Measurements from ENCODE around the gene SERPINA4. TPM values are rescaled to one million over a fixed set of nuclear protein-coding genes. Genes with fewer than 3 reads are reported as not detected.

The SERPINA4 gene, protein sequence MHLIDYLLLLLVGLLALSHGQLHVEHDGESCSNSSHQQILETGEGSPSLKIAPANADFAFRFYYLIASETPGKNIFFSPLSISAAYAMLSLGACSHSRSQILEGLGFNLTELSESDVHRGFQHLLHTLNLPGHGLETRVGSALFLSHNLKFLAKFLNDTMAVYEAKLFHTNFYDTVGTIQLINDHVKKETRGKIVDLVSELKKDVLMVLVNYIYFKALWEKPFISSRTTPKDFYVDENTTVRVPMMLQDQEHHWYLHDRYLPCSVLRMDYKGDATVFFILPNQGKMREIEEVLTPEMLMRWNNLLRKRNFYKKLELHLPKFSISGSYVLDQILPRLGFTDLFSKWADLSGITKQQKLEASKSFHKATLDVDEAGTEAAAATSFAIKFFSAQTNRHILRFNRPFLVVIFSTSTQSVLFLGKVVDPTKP
- 10 to 100 TPM in 1 of 3 donors, 1 to 10 TPM in 1, not detected in 1; 1.1 to 76.1 TPM for polyA plus RNA-seq

DNA sequence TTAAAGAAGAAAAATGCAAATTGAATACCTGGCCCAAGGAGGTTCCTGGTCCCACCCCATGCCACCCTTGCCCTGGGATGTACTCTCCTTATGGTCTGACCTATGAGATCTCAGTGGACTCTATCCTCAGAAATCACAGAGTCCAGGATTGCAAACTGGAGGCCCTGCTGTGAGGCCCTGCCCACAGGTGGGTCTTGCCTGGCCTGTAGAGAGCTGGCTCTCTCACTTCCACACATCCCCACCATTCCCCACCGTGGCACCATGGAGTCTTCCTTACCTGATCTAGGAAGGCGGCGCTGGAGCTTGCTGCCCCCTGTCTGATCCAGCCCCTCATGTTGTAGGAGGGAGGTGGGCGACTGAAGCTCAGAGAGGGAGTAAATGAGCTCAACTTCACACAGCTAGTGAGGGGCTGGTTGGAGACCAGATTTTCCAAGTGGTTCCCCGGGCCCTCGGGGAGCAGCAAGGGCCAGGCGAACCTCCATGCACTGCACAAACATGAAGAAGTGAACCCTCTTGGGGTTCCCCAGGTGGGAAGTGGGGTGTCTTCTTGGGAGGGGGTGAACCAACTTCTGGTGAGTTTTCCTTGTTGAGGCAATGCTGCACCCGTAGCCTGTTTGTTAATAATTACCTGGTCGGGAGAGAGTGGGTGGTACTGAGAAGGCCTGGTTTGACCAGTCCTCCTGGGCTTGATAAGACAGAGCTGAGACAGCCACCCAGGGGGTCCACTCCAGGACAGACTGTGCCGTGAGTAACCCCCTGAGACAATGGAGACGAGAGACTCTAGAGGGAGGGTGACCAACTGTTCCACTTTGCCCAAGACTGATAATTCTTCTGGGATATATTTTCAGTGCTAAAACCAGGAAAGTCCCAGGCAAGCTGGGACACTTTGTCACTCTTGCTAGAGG lies at the start of gene SERPINA4:
SERPINA4 (plus strand) TSS at position 692 of the 905 bp plus-strand sequence. CDS start 2,041 bp downstream, outside the sequence.
- WGBS, 3 donors, result 63 to 86% (median 85%) methylated on average over 11 of the region's 11 CpGs
- no peak within 1 kb of the TSS for H3K27ac ChIP-seq (ENCODE audit: low read depth, low read length)

DNA sequence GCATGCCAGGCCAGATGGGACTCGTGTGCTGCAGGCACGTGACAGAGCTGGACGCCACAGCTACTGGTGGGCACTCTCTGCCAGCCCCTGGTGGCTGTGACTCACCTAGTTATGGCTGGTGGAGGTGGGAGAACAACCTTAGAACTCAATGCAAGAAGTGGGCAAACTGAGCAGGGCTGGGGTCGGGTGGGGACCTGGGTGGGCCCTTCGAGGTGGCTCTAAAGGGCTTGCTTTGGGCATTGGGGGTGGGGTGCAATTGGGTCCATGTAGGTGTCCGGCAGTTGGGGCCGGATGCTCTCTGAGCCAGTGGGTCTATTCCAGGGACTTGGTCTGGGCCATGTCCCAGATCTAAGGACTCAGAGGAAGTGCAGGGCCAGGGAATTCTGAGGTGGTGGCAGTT lies 46.9 kb upstream of the SERPINA4 start:
- 69 to 87% (median 78%) methylated on average over 7 of the region's 7 CpGs for WGBS, 3 donors
- H3K27ac ChIP-seq (ENCODE audit: low read depth, low read length), result no peak overlapping the region

DNA sequence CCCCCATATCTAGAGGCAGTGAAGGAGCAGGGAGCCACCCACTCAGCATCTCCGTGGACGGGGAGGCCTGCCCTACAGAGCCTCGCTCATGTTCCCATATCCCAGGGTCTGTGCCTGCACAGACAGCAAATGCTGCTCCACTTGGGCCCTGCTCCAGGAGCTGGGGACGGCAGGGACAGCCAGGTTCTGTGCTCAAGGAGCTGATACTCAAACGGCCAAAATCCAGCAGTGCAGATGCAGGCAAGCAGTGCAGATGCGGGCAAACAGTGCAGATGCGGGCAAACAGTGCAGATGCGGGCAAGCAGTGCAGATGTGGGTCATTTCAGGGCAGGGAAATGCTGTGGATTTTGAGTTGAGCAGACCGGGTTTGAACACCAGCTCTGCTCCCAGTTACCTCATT lies 45.8 kb upstream of the SERPINA4 start:
- 79 to 85% (median 83%) methylated on average over 9 of the region's 9 CpGs for WGBS, 3 donors
- no peak overlapping the region for H3K27ac ChIP-seq (ENCODE audit: low read depth, low read length)

DNA sequence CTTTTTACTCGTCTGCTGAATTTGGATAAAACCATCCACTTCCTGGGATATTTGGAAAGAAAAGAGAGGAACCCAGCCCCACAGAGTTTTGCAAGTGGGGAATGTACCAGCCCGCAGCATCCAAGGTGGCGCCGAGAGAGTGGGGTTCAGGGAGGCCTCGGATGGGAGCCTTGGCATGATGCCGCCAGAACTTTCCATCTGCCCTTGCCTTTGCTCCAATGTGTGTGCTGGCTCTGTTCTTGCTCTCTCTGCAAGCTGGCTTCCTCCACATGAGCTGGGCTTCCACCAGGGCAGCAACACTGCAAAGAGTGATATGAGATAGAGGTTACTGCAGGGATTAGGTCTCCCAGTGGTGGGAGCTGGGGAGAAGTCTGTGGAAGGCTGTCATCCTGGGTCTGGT lies 45.4 kb upstream of the SERPINA4 start:
- WGBS, 3 donors, result 78 to 90% (median 87%) methylated on average over 6 of the region's 6 CpGs
- no peak overlapping the region for H3K27ac ChIP-seq (ENCODE audit: low read depth, low read length)

DNA sequence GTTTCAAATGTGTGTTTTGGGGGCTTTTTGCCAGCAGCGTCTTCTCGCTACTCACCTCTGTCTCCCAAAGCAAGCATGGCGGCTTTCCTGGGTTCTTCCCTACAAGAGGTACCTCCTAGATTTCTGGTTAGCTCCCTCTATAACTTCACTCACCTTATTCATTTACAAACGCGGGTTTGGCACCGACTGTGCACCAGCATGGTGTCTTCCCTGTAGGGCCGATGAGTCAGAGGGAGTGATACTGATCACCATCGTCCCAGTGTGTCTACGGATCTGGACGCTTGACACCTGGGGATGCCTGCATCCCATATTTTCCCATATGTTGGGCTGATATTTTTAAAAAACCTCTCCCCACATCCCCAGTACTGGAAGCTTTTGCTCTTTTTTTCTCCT lies 44.0 kb upstream of the SERPINA4 start:
- no peak overlapping the region for H3K27ac ChIP-seq (ENCODE audit: low read depth, low read length)
- WGBS, 3 donors, result 66 to 68% (median 67%) methylated on average over 10 of the region's 10 CpGs

DNA sequence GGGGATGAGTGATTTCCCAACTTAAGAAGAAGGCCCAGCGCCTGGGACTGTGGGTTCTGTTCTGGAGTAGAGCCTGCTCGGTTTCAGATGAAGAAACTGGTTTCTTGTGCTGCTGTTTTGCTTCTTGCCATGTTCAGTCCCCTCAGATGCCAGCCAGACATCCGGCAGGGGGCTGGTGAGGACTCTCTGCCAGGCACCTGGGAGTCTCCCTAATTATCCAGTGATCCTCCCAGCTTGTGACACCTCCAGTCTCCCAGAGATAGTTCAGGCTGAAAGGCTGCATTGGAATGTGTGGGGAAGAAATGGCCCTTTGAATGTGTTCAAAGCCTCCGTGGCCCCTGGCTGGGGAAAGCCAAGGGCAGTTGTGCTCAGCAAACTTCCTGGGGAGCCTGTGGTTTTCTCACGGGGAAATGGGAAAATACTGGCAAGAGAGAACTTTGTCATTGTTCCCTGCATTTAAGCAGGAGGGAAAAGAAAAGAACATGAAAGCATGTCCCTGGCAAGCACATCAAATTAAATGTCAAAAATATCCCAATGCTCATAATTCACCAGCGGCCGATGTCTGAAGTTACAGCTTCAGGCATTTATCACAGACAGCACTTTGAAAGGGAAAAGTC lies 43.5 kb upstream of the SERPINA4 start:
- 35 to 44% (median 42%) methylated on average over 7 of the region's 7 CpGs for WGBS, 3 donors
- no peak overlapping the region for H3K27ac ChIP-seq (ENCODE audit: low read depth, low read length)

DNA sequence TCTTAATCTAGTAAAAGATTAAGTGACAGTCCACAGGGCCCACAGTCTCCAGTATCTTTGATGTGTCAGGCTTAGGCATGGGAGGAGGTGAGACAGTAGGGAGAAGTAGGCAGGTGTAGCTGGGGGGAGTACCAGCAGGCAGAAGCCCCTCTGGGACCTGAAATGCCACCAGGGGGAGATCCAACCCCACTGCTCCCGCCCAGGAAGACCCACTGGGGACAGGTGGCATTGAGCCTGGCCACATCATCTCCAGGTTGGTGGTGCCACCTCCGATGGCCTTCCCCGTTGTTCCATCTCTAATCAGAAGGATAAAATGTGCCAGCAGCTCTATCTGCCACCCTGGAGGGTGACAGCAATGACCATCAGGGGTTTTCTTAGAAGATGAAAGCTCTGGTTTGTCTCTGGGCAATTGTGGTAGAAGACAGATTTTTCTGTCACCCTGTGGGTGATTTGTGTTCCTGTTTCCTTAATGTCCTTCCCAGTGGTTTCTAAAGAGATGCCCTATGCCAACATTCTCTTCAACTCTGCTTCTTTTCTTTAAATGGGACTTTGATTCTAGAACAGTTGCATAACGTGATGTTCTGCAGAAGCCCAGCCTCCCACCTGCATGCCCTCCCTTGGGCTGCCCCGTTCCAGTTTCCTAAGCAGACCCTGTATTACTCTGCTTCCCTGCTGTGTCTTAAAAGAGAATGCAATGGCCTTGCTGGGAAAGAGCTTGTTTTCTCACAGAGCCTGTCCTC lies 39.7 kb upstream of the SERPINA4 start:
- H3K27ac ChIP-seq (ENCODE audit: low read depth, low read length), result no peak overlapping the region
- WGBS, 3 donors, result 49 to 57% (median 53%) methylated on average over 5 of the region's 5 CpGs

DNA sequence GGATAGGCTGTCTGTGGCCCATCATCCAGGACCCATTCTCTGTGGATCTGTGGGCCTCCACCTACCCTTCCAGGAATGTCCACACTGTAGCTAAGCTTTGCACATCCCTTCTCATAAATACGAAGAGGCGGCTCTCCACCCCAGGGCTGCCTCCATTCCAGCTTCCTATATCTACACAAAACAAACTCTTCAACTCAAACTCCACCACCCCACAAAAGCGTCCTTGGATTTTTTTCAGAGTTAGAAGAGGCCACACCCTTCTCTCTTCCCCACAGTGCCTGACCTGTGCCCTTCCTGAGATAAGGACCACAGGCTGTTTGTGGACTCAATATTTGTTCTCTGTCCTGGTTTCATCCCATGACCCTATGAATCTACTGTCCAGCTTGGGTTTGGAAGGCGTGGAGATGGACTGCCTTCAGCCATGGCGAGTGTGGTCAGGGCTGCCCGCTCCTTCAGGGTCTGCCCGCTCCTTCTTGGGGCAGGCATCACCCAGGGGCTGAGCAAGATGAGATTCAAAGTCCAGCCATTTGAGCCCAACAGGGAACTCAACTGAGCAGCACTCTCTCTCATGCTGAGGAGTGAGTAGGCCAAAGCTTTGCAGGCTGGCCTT lies 39.0 kb upstream of the SERPINA4 start:
- 84 to 89% (median 85%) methylated on average over 7 of the region's 7 CpGs for WGBS, 3 donors

DNA sequence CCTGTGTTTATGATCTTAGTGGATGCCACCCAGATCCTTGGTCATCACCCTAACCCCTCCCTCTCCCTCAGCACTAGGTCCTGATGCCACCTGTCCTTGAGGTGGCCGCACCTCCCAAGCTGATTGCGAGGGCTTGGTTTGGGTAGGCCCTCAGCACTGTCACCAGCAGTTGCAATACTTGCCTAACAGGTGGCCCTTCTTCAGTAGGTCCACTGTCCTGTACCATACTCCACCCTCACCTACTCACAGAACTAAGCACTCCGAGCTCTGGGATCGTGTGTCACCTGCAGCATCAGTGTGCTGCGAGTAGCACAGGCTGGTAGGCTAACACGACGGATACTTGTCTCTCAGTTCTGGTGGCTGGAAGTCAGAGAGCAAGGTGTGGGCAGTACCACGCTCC lies 38.0 kb upstream of the SERPINA4 start:
- 89% methylated on average over 8 of the region's 8 CpGs for WGBS, 3 donors
- H3K27ac ChIP-seq (ENCODE audit: low read depth, low read length), result no peak overlapping the region

More for the DNA sequence above, 39.0 kb upstream of the SERPINA4 start:
- no peak overlapping the region for H3K27ac ChIP-seq (ENCODE audit: low read depth, low read length)

DNA sequence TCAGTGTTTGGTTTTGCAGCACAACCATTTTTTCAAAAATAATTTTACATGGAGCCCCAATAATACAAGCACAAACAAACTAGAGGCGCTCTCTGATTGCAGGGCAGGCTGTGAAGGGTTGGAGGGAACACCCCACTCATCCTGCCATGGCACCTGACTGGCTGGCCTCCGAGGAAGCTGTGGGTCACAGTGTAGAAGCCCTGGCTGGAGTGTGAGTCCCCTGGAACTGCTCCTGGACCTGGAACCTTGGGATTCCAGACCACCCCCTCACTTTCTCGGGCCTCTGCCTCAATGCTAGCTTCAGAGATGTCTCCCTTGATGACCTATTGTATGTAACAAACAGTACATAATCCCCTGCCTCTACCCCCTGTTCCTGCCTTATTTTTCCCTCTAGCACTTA lies 37.1 kb upstream of the SERPINA4 start:
- no peak overlapping the region for H3K27ac ChIP-seq (ENCODE audit: low read depth, low read length)
- 64 to 77% (median 76%) methylated on average over 3 of the region's 3 CpGs for WGBS, 3 donors

DNA sequence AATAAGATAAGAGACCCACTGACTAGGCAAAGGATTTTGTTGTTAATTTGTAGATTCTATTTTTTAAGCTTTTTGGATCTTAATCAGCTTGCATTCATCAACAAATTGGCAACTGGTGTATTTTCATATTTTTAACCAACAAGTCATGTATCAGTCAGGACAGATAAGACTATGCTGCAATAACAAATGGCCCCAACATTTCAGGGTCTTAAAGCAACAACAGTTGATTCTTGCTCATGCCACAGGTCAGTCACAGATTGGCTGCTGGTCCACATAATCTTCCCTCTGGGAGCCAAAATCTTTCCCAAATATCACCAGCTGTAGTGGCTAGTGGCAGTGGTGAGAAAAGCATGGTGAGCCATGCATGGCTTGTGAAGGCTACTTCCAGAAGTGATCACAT lies 30.1 kb upstream of the SERPINA4 start:
- H3K27ac ChIP-seq (ENCODE audit: low read depth, low read length), result no peak overlapping the region

DNA sequence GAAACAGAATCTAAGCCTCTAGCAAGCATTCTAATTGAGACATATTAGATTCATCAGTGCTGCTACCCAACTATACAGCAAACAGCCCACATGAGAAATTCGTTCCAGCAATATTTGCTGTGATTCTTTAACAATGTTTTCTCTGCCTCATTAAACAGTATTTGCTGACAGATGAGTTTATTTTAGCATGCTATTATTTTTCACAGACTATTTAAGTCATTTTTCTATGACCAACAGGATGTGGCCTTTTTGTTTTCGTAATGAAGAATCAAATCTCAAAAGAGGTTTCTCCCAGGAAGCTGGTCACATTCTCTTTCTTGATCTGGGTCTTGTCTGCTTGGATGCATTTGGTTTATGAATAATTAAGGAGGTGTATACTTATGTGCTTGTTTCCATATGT lies 28.8 kb upstream of the SERPINA4 start:
- 42 to 54% (median 44%) methylated on average over 2 of the region's 2 CpGs for WGBS, 3 donors
- no peak overlapping the region for H3K27ac ChIP-seq (ENCODE audit: low read depth, low read length)

DNA sequence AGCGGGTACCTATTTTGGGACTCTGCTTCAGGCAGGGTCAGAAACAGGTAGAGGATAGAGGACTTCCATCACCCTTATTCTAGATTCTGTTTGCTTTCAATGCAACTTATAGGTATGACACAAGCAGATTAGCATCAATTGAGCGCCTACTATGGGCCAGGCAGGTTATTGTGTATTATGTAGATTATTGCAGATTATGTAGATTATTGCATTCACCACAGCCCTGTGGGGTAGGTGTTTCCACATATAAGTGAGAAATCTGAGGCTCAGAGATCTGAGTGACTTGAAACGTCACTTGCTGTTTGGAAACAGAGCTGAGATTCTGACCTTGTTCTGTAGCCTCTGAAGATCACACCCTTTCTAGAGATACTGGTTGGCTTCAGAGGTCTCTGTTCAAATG lies 25.7 kb upstream of the SERPINA4 start:
- no peak overlapping the region for H3K27ac ChIP-seq (ENCODE audit: low read depth, low read length)
- WGBS, 3 donors, result 71 to 83% (median 73%) methylated on average over 3 of the region's 3 CpGs

DNA sequence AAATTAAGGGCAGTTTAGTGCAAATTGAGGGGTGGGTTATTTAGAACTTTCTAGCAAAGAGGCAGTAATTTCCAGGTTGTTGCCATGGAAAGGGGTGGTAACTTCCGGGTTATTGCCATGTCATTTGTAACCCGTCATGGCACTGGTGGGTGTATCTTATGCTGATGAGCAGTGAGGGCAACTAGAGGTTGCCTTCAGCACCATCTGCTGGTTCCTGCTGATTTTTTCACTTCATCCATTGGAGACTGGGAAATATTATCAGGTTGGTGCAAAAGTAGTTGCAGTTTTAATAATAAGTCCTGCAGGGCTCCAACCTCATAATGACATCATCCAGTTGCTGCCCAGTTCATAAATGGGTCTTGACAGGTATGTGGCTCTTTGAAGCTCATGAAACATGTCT lies 24.4 kb upstream of the SERPINA4 start:
- 45 to 65% (median 56%) methylated on average over 2 of the region's 2 CpGs for WGBS, 3 donors
- no peak overlapping the region for H3K27ac ChIP-seq (ENCODE audit: low read depth, low read length)

DNA sequence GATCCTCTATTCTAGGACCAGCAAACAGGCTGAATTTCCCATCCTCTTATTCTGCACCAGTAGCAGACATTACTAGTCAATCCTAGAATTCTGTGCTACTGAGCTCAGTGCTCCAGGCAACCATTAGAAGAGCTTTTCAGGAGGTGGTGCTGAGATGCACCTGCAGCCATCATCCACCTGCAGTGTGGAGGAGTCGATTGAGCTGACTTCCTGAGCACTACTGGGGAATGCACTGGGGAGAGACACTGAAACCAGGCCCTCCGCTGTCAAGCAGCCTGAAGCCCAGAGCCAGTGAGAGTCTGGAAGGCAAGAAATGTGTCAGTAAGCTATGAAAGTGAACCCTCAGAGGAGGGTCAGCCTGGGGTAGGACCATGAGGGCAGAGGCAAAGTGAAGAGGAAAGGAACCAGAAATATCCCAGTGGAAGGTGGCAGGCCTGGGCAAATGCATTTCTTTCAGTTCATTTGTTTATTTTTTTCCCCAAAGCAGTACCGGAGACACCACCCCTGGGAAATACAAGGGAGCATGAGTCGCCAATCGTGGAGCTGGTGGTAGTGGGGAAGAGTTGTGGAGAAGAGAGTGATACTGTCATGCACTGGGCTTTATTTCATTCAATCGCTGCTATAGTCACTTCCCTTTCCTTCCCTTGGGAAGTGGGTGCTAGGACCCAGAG lies 23.0 kb upstream of the SERPINA4 start:
- H3K27ac ChIP-seq (ENCODE audit: low read depth, low read length), result no peak overlapping the region
- WGBS, 3 donors, result 72 to 89% (median 81%) methylated on average over 6 of the region's 6 CpGs

DNA sequence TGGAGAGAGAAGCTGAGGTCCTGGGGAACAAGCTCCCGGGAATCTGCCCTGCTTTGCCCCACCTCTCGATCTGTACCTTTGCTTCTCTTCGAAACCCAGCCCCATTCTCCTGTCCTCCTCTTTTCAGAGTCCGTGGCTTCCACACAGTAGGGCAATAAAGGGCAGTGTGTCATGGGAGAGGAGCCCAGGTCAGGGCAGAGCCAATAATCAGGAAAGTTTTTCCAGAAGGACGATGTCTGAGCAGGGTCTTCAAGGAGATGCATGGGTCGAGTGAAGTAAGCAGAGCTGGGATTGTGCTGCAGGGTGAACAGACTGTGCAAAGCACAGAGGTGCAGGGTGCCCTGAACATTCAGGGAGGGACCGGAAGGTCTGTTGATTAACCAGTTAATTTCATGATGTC lies 22.1 kb upstream of the SERPINA4 start:
- H3K27ac ChIP-seq (ENCODE audit: low read depth, low read length), result no peak overlapping the region
- WGBS, 3 donors, result 78 to 81% (median 79%) methylated on average over 7 of the region's 7 CpGs

DNA sequence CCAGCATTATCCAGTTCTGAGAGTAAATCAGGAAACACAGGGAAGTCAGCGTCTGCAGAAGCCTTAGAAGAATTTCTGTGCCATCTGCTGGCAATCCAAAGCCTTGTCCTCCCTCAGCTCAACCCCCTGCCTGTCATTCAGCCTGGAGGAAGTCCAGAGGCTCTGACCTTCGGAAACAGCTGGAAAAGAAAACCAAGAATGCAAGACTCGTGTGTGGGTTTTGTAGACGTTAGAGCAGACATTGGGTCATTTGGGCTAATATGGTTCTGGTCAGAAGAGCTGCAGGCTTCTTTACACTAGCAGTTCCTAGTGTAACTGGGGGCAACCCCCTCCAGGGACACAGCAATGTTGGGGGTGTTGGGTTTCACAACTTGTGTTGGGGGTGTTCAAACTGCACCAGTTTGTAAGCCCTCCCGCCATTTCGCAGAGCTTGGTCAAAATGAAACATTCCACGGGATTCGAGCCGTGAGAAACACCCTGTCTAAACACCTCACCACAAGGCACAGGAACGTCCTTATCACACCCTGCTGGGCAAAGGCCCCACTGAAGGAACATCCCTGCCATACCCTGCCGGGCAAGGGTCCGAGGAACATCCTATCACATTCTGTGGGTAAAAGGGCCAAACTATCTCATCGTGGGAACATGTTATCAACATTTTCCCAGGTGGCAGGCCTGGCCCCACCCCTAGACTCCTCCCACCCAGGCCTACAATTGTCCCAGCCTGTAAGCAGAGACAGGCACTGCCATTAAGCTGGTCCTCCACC lies 21.0 kb upstream of the SERPINA4 start:
- 28 to 39% (median 33%) methylated on average over 13 of the region's 13 CpGs for WGBS, 3 donors
- no peak overlapping the region for H3K27ac ChIP-seq (ENCODE audit: low read depth, low read length)
